Fibroblast of lung (primary cell): Measurements from ENCODE around the gene ITGB7.
"Not testable (repeated sequence)": the region's sequence is repeated elsewhere in the genome, so short reads cannot be mapped to it uniquely, and the experiment has no call there.

Experiments used
- EZH2 ChIP-seq: IDR thresholded peaks from 2 replicates; pipeline ENCODE4 v1.5.1; 2012; ENCODE audit warnings: low read length, control low read depth, mild to moderate bottlenecking; ENCODE audit errors: missing control alignments
- TF ChIP-seq, protein P1 (sequence below), 2 donors: IDR thresholded peaks in 1 of 2; conservative IDR thresholded peaks in 1 of 2; 1 replicate in 1 of 2; 2 replicates in 1 of 2; pipeline ENCODE4 v1.5.1; 2011 to 2012; ENCODE audit warnings: low read length in 2 of 2, control low read depth in 1 of 2, inconsistent platforms in 1 of 2, low read depth in 1 of 2, mild to moderate bottlenecking in 1 of 2

DNA sequence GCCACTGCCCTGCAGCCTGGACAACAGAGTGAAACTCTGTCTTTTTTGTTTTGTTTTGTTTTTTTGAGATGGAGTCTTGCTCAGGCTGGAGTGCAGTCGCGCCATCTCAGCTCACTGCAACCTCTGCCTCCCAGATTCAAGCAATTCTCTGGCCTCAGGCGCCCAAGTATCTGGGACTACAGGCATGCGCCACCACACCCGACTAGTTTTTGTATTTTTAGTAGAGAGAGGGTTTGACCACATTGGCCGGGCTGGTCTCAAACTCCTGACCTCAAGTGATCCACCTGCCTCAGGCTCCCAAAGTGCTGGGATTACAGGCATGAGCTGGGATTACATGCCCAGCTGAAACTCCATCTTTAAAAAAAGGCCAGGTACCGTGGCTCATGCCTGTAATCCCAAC is 4.7 kb downstream of the ITGB7 start:
- TF ChIP-seq, protein P1, sequence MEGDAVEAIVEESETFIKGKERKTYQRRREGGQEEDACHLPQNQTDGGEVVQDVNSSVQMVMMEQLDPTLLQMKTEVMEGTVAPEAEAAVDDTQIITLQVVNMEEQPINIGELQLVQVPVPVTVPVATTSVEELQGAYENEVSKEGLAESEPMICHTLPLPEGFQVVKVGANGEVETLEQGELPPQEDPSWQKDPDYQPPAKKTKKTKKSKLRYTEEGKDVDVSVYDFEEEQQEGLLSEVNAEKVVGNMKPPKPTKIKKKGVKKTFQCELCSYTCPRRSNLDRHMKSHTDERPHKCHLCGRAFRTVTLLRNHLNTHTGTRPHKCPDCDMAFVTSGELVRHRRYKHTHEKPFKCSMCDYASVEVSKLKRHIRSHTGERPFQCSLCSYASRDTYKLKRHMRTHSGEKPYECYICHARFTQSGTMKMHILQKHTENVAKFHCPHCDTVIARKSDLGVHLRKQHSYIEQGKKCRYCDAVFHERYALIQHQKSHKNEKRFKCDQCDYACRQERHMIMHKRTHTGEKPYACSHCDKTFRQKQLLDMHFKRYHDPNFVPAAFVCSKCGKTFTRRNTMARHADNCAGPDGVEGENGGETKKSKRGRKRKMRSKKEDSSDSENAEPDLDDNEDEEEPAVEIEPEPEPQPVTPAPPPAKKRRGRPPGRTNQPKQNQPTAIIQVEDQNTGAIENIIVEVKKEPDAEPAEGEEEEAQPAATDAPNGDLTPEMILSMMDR (conservative IDR thresholded peaks at IDR 0.05 in 1 of 2, IDR thresholded peaks at IDR 0.05 in 1 of 2; ENCODE audit: low read depth in 1 of 2, low read length in 2 of 2): not testable (repeated sequence)
- TF ChIP-seq EZH2: not testable (repeated sequence)
